ENCODE results near the gene HMGCR. TPM values are rescaled to one million over a fixed set of nuclear protein-coding genes. Genes with fewer than 3 reads are reported as not detected.

HMGCR gene
- total RNA-seq, 1 experiment from 2014 or later, result 105 TPM

- DNase-seq (ENCODE audit: low spot score), result no peak
Observed at GRCh38 chr5:75381456-75381855, 44.4 kb downstream of the HMGCR start.

GRCh38 chr5:75384218-75384617 is 47.2 kb downstream of the HMGCR start:
- no peak for DNase-seq (ENCODE audit: low spot score)

- DNase-seq (ENCODE audit: low spot score), result no peak
Observed at GRCh38 chr5:75387806-75388205, 50.8 kb downstream of the HMGCR start.

DNA sequence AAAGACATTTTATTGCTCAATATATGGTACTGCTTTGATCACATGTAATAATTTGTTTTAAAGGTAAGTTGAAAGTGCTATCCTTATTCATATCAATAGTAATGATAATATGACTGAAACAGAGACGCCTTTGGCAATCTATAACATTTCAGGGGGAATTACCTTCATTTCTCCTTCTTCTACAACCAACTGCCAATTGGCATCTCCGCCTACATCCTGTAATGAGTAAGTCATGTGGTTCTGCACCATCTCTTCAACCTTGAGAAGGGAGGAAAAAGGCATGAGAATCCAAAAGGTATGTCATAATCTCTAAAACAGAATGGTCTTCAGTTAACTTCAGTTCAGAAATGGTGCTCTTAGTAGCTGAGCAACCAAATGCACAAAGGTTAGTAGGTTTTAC is 52.4 kb downstream of the HMGCR start:
- DNase-seq (ENCODE audit: low spot score), result no peak

GRCh38 chr5:75395277-75395676 is 58.3 kb downstream of the HMGCR start:
- DNase-seq (ENCODE audit: low spot score), result no peak

GRCh38 chr5:75405296-75405695 is 68.3 kb downstream of the HMGCR start:
- DNase-seq (ENCODE audit: low spot score), result no peak

Other genes starting within 250 kb of the HMGCR start
- 0.14 and 0.33 TPM in 2 replicates for gene ANKRD31, start 100.3 kb upstream of the HMGCR start, total RNA-seq (2014; rRNA removed; shearing (Covaris generic))
- gene CERT1, start 174.4 kb downstream of the HMGCR start, total RNA-seq (2014; rRNA removed; shearing (Covaris generic)), result 4.1 and 12.5 TPM in 2 replicates
- 9.1 and 11.8 TPM in 2 replicates for gene POLK, start 174.7 kb downstream of the HMGCR start, total RNA-seq (2014; rRNA removed; shearing (Covaris generic))

All from H4 (cell line).